Body of pancreas (tissue), 4 donors: ENCODE results near the gene ZNF577.

Experiments used
- CTCF ChIP-seq, 7 experiments: fragments of 450-650 bp in 4 of 7; fragments of 200-600 bp in 3 of 7; sonication (generic) in 3 of 7; IDR thresholded peaks; one replicate each; pipeline ENCODE4 v1.5.1; 2016 to 2019; ENCODE audit warnings: antibody characterized with exemption in 7 of 7
- POLR2A ChIP-seq, 3 donors: fragments of 450-650 bp; IDR thresholded peaks; one replicate each; pipeline ENCODE4 v1.6.1; 2016; ENCODE audit warnings: antibody characterized with exemption in 3 of 3, mild to moderate bottlenecking in 2 of 3

GRCh38 chr19:51903192-51903591 lies 15.4 kb upstream of the ZNF577 start:
- TF ChIP-seq CTCF (IDR thresholded peaks at IDR 0.05) (no peak), POLR2A (IDR thresholded peaks at IDR 0.05) (no peak)
